Thyroid gland (tissue), 4 donors: ENCODE measurements around the gene PTBP1.

ENCODE experiments used
- CTCF ChIP-seq, 6 experiments: fragments of 200-600 bp in 3 of 6; fragments of 450-650 bp in 3 of 6; sonication (generic) in 3 of 6; IDR thresholded peaks; one replicate each; pipeline ENCODE4 v1.5.1; 2016 to 2019; ENCODE audit warnings: antibody characterized with exemption in 6 of 6, mild to moderate bottlenecking in 2 of 6, inconsistent platforms in 1 of 6, moderate library complexity in 1 of 6
- POLR2A ChIP-seq, 2 donors: fragments of 450-650 bp; IDR thresholded peaks; one replicate each; pipeline ENCODE4 v1.6.1; 2017; ENCODE audit warnings: antibody characterized with exemption in 2 of 2, mild to moderate bottlenecking in 2 of 2, moderate library complexity in 1 of 2

DNA sequence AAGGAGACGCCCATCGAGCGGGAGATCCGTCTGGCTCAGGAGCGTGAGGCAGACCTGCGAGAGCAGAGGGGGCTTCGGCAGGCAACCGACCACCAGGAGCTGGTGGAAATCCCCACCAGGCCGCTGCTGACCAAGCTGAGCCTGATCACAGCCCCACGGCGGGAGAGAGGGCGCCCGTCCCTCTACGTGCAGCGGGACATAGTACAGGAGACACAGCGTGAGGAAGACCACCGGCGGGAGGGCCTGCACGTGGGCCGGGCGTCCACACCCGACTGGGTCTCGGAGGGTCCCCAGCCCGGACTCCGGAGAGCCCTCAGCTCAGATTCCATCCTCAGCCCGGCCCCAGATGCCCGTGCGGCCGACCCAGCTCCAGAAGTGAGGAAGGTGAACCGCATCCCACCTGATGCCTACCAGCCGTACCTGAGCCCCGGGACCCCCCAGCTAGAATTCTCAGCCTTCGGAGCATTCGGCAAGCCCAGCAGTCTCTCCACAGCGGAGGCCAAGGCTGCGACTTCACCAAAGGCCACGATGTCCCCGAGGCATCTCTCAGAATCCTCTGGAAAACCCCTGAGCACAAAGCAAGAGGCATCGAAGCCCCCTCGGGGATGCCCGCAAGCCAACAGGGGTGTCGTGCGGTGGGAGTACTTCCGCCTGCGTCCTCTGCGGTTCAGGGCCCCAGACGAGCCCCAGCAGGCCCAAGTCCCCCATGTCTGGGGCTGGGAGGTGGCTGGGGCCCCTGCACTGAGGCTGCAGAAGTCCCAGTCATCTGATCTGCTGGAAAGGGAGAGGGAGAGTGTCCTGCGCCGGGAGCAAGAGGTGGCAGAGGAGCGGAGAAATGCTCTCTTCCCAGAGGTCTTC, 39.2 kb upstream of the PTBP1 start:
- TF ChIP-seq CTCF (IDR thresholded peaks at IDR 0.05) (no peak), POLR2A (IDR thresholded peaks at IDR 0.05) (no peak)
